HepG2 (cell line): ENCODE measurements around the gene SUPT4H1.

Source experiments
- EP300 ChIP-seq, 3 experiments: sonication (generic) in 1 of 3; formaldehyde crosslinking in 1 of 3; IDR thresholded peaks; 2 replicates each; pipeline versions ENCODE4 v1.5.1 to v1.6.1; 2011 to 2020; ENCODE audit warnings: low read depth in 2 of 3, low read length in 2 of 3, borderline replicate concordance in 1 of 3, improper control_type of control experiment in 1 of 3, mild to moderate bottlenecking in 1 of 3, missing genetic modification reagents in 1 of 3, moderate library complexity in 1 of 3
- GTF2F1 ChIP-seq: fragments of 150-350 bp; IDR thresholded peaks from 2 replicates; pipeline ENCODE4 v1.6.1; 2014; ENCODE audit warnings: low read length
- JUNB ChIP-seq: sonication (generic); formaldehyde crosslinking; IDR thresholded peaks from 2 replicates; pipeline ENCODE4 v1.8.0; 2022; ENCODE audit warnings: missing genetic modification reagents, mild to moderate bottlenecking, borderline replicate concordance
- MAFG ChIP-seq: sonication (generic); formaldehyde crosslinking; IDR thresholded peaks from 2 replicates; pipeline ENCODE4 v1.5.1; 2020; ENCODE audit warnings: mild to moderate bottlenecking, missing genetic modification reagents
- MLX ChIP-seq: IDR thresholded peaks from 2 replicates; pipeline ENCODE4 v1.6.1; 2016
- SIN3A ChIP-seq: IDR thresholded peaks from 2 replicates; pipeline ENCODE4 v1.6.1; 2011; ENCODE audit warnings: low read depth, mild to moderate bottlenecking, control low read depth, low read length, borderline replicate concordance
- STAT6 ChIP-seq: sonication (generic); formaldehyde crosslinking; IDR thresholded peaks from 2 replicates; pipeline ENCODE4 v1.4.0; 2020; ENCODE audit warnings: missing genetic modification reagents, mild to moderate bottlenecking, borderline replicate concordance
- ZNF558 ChIP-seq: sonication (generic); formaldehyde crosslinking; IDR thresholded peaks from 2 replicates; pipeline ENCODE4 v1.9.0; 2022; ENCODE audit warnings: mild to moderate bottlenecking, missing genetic modification reagents, borderline replicate concordance

DNA sequence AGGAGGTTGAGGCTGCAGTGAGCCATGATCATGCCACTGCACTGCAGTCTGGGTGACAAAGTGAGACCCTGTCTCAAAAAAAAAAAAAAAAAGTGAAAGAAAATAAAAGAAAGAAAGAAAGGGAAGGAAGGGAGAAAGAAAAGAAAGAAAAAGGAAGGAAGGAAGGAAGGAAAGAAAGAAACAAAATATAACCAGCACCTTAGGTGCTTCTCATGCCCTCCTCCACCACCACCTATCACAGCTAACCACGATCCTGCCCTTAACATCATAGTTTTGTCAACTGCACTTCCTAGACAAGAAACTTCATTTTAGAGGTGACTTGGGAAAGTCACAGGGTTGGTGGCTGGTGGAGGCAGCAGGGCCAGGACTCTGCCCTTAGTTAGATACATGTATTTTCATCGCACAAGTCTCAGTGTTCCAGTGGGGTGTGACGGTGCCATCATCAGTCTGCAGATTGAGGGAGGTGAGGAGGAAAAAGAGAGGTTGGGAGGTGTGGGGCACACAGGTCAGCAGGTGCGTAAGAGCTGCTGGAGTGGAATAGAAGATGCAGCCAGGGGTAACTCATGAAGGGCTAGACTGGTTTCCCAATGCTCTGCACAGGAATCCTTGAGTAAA, 10.0 kb downstream of the SUPT4H1 start:
- TF ChIP-seq JUNB (CRISPR knock-in tag) (no peak), MAFG (CRISPR knock-in tag) (no peak), SIN3A (no peak), ZNF558 (CRISPR knock-in tag) (no peak), EP300 (IDR thresholded peaks at IDR 0.05; ENCODE audit: low read depth in 2 of 2, low read length in 2 of 2) (no peak), EP300 (CRISPR knock-in tag; IDR thresholded peaks at IDR 0.05; ENCODE audit: borderline replicate concordance) (no peak), GTF2F1 (no peak), STAT6 (no peak), MLX (CRISPR knock-in tag) (no peak)
